GM20431 (cell line): Measurements from ENCODE around the gene BHLHE40.

ENCODE experiments used
- in situ Hi-C: fragments of 300-500 bp; cut with MseI, MboI; formaldehyde crosslinking; loops from one replicate; pipeline ENCODE4 v1.15.0; 2020; ENCODE audit warnings: low sequenced_read_pairs; ENCODE audit not compliant: unreplicated experiment

BHLHE40 gene

GRCh38 chr3:4996223-4996765 is 17.1 kb downstream of the BHLHE40 start:
- in situ Hi-C loops: no loop called here

- in situ Hi-C loops: no loop called here
Observed at GRCh38 chr3:4996771-4997291, 17.6 kb downstream of the BHLHE40 start.

GRCh38 chr3:4997946-4998345 is 18.7 kb downstream of the BHLHE40 start:
- in situ Hi-C loops: no loop called here

DNA sequence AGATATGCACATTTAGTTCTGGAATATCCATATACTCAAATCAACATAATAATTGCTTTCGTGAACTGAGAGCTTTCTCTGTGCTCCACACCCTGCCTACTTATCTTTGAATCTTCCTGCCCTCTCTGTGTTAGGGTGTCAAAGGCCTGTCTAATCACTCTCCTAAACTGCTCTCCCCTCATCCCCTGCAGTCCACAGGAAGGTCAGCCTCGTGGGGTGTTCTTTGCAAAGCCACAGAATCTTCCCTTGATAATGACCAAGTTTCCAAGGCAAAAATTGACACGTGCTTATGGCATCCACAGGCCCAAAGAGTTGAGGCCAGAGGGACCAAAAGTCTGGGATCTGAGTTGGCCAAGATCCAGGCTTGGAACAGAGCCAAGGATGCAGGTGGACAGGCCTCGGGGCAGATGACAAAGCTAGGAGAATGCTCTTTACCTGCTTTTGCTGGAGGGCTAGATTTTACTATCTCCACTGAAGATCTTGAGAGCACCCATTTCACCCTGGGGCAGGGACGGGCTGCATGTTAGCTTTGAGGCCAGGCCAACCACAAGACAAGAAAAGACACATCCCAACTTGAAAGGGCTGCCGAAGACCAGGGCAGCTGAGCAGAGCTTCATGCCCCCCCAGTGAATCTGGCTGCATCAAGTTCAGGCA is 20.4 kb downstream of the BHLHE40 start:
- in situ Hi-C loops: no loop called here

DNA sequence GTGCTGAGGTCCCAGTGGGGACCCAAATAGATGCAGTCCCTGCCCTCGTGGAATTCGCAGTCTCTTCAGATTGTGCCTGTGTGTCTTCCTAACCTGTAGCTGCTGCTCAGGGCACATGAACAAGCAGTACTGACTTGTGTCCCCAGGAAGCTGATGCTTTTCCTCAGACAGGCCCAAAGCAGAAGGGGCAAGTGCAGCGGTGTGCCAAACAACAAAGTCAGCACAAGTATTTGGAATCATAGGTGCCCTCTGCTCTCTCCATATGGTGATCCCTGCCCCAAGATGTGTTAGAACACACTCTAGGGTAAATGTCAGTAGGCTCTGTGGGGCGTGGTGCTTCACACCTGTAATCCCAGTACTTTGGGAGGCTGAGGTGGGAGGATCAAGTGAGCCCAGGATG is 21.9 kb downstream of the BHLHE40 start:
- in situ Hi-C loops: no loop called here

DNA sequence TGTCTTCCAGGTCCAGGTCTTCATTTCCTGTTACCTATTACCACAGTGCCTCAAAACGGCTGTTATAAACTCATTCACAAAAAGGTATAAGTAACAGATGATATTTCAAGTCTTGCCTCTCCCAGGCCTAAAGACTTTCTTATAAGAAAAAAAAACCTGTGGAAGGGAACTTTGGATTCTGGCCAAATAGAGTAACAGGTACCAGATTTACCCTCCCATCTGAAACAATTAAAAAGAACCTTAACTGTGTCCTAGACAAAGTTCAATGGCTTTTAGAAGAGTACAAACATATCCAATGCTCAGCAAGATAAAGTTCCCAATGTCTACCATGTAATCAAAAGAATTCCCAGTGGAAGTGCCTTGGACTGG is 22.6 kb downstream of the BHLHE40 start:
- in situ Hi-C loops: no loop called here

GRCh38 chr3:5002174-5002870 is 23.1 kb downstream of the BHLHE40 start:
- in situ Hi-C loops: no loop called here

- in situ Hi-C loops: no loop called here
Observed at GRCh38 chr3:5002871-5003247, 23.6 kb downstream of the BHLHE40 start.

- in situ Hi-C loops: no loop called here
Observed at GRCh38 chr3:5004319-5005152, 25.3 kb downstream of the BHLHE40 start.

- in situ Hi-C loops: no loop called here
Observed at GRCh38 chr3:5005367-5005766, 26.1 kb downstream of the BHLHE40 start.

DNA sequence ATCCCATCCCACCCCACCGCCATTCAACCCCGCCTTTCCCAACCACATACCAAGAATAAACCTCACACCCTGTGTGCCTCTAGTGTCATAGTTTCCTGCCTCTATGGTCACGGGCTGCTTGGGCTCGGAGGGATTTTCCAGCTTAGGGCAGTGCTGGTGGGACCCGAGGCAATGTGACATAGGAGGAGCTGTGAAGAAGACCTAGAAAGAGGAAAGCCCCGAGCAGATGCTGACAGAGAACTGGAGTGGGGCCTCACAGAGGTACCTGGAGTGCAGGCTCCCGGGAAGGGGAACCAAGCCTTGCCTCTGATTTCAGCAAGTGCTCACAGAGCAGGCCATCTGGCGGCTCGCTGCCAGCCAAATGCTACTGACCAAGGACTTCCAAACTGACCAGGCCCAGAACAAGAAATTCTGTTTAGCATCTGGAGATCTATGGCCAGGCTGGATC is 27.5 kb downstream of the BHLHE40 start:
- in situ Hi-C loops: no loop called here

DNA sequence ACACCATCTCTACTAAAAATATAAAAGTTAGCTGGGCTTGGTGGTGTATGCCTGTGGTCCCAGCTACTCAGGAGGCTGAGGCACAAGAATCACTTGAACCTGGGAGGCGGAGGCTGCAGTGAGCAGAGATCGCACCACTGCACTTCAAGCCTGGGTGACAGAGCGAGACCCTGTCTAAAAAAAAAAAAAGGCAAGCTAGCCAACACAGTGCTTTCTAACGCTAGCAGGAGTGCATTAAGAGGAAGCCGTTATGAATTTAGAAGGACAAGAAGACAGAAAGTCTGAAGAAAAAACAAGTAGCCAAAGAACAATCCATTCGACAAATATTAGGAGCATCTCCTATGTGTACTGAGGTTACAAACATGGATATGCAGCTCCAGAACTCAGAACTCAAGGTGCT is 28.6 kb downstream of the BHLHE40 start:
- in situ Hi-C loops: no loop called here

DNA sequence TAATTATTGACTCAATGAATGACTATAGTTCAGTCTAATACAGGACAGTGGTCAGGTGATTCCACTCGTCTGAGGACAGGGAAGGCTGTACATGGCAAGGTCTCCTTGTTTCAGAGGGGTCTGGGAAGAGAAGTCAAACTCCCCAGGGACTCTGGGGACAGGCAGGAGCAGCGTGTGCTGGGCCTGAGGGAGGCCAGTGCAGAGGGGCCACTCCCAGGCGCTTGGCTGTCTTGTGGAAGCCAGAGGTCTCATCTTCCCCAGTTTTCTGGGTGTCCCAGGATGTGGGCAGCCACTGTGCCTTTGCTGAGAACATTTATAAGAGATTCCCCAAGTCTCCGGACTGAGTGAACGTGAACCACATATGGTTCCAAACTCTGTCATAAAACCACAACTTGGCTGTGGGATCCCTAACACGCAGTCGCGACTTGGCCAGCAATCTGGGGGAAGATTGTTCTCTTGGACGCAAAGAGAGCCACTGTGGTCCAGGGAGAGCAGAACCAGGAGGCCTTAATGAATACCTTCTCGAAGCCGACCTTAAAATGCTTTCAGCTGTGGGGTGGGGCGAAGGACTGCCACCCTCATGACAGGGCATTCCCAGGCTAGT is 30.4 kb downstream of the BHLHE40 start:
- in situ Hi-C loops: no loop called here

- in situ Hi-C loops: no loop called here
Observed at GRCh38 chr3:5010140-5010539, 30.9 kb downstream of the BHLHE40 start.

DNA sequence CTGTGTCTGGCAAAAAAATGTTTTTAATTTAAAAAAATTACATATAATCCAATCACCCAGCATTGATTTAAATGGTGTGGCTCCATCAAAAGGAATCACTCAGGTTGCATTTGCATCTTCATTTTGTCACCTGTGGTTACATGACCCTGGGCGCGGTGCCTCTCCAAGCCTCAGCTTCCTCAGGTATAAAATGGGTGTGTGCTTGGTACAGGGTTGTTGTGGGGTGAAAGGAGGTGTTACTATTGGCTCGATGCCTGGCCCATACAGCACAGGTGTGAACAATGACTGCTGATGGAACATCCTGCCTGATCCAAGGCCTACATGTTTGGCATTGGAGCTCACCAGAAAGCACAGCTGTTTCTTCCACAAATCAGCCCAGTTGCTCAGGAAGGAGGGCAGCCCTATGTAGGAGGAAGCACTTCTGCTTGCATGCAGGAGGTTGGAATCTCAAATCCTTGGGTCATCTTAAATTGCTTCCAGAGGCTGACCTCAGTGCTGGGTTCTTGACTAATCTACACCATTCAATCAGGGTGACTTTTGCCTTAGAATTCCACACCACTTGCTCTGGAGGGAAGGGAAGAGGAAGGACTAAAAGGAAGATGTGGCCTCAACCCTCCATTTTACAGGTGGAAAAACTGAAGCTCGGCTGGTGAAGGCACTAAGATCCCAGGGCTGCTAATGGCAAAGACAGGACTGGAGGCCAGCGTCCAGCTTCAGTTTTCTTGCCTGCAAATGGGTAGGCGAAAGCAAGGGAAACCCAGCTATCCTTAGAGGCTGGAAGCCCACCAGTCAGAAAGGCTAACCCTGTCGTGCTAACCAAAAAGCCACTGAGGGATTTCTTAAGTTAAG is 31.7 kb downstream of the BHLHE40 start:
- in situ Hi-C loops: no loop called here

DNA sequence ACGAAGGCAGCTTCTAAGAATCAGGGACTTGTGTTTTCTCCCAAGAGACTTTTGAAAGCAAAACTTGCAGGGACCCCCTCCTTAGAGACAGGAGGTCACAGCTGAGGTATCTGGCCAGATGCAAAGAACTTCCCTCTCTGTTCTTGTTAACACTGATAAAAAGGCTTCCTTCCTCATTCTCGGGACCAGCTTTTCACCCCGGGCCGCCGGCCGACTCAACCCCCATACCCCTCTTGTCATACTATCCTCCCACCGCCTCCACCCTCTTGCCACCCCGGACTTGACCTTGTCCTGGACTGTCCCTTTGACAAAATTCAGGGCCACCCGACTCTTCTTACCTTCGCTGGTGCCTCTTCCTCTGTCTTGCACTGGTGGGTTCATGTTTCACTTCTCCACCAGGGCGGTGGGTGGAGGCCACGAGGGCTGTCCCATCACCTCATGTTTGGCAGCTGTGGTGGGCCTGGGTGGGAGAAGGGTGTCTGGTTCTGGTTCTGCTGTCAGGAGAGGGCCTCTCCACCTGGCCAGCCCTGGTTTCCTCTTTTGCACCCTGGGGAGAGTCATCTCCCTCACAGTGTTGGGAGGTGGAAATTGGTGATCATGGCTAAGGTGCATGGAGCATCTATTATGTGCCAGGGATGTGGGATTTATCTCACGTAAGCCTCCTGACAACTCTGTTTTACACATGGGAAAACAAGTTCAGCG is 32.5 kb downstream of the BHLHE40 start:
- in situ Hi-C loops: no loop called here

GRCh38 chr3:5012367-5012766 is 33.1 kb downstream of the BHLHE40 start:
- in situ Hi-C loops: no loop called here

DNA sequence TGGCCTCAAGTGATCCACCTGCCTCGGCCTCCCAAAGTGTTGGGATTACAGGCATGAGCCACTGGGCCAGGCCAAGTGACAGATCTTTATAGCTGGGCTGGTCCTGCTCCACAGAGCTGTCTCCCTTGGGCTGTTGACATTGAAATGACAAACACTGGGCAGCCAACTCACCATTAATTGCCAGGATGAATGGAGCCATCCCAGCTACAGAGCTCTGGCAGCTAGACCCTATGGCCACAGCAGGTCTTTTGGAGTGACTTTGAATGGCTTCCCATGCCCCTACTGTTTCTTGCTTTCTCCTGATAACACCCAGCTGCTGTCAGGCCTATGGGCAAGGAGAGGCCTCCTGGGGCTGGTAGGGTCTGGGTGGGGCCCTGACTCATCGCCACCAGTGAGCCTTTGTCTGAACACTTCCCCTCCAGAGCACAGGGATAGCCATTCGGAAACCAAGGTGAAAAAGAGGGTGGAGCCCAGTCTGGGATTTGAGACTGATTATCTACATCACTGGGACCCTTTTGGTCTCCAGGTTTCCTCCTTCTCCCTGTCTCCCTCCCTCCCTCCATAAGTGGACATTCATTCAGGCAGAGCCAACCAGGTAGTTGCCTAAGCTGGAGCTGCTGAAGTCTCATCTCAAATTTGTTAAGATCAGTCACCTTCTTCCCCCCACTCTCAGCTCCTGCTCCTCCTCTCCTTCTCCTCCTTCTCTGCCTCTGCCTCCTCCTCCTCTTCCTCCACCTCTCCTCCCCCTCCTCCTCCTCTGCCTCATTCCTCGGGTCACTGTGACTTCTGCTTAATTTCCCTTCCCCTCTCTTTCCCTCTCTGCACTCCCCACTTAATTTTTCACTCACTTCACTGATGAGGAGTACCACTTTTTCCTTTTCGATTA is 34.0 kb downstream of the BHLHE40 start:
- in situ Hi-C loops: no loop called here
